Measurements from ENCODE around the gene MTOR.

GRCh38 chr1:11307852-11308251, 45.5 kb upstream of the MTOR start:
- TF ChIP-seq POLR2A (IDR thresholded peaks at IDR 0.05) (no peak), POLR2AphosphoS5 (IDR thresholded peaks at IDR 0.05; ENCODE audit: insufficient read depth in 1 of 2, low read depth in 1 of 2) (no peak)
- TF ChIP-seq, protein P1, sequence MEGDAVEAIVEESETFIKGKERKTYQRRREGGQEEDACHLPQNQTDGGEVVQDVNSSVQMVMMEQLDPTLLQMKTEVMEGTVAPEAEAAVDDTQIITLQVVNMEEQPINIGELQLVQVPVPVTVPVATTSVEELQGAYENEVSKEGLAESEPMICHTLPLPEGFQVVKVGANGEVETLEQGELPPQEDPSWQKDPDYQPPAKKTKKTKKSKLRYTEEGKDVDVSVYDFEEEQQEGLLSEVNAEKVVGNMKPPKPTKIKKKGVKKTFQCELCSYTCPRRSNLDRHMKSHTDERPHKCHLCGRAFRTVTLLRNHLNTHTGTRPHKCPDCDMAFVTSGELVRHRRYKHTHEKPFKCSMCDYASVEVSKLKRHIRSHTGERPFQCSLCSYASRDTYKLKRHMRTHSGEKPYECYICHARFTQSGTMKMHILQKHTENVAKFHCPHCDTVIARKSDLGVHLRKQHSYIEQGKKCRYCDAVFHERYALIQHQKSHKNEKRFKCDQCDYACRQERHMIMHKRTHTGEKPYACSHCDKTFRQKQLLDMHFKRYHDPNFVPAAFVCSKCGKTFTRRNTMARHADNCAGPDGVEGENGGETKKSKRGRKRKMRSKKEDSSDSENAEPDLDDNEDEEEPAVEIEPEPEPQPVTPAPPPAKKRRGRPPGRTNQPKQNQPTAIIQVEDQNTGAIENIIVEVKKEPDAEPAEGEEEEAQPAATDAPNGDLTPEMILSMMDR (IDR thresholded peaks at IDR 0.05) = no peak

Data from vagina (tissue), 2 donors.